ENCODE data around the gene AMH. TPM values are rescaled to one million over a fixed set of nuclear protein-coding genes. Genes with fewer than 3 reads are reported as not detected.

Gene AMH
- total RNA-seq, 4 donors from 2014 or later, result 0.59 to 5.4 (median 2.1) TPM; not detected in 1

GRCh38 chr19:2288338-2288817 lies 39.3 kb downstream of the AMH start:
- TF ChIP-seq, protein P1, sequence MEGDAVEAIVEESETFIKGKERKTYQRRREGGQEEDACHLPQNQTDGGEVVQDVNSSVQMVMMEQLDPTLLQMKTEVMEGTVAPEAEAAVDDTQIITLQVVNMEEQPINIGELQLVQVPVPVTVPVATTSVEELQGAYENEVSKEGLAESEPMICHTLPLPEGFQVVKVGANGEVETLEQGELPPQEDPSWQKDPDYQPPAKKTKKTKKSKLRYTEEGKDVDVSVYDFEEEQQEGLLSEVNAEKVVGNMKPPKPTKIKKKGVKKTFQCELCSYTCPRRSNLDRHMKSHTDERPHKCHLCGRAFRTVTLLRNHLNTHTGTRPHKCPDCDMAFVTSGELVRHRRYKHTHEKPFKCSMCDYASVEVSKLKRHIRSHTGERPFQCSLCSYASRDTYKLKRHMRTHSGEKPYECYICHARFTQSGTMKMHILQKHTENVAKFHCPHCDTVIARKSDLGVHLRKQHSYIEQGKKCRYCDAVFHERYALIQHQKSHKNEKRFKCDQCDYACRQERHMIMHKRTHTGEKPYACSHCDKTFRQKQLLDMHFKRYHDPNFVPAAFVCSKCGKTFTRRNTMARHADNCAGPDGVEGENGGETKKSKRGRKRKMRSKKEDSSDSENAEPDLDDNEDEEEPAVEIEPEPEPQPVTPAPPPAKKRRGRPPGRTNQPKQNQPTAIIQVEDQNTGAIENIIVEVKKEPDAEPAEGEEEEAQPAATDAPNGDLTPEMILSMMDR (IDR thresholded peaks at IDR 0.05), result no peak
- TF ChIP-seq POLR2A (IDR thresholded peaks at IDR 0.05) (no peak), EP300 (IDR thresholded peaks at IDR 0.05) (no peak)
- Histone ChIP-seq H3K27ac (no peak overlapping the region), H3K4me3 (no peak overlapping the region), H3K36me3 (no peaks in the 10 kb centered on the region), H3K9me3 (no peaks in the 10 kb centered on the region), H3K4me1 (peaks cover 0 to 28% (median 13%) of the 10 kb centered on the region in 4 donors), H3K27me3 (peaks cover 0 to 47% of the 10 kb centered on the region in 2 donors)
- no peak for DNase-seq (ENCODE audit: low spot score in 2 of 2)
- WGBS, 2 donors, result 80 to 84% methylated on average over 13 to 14 of the region's 17 CpGs

DNA sequence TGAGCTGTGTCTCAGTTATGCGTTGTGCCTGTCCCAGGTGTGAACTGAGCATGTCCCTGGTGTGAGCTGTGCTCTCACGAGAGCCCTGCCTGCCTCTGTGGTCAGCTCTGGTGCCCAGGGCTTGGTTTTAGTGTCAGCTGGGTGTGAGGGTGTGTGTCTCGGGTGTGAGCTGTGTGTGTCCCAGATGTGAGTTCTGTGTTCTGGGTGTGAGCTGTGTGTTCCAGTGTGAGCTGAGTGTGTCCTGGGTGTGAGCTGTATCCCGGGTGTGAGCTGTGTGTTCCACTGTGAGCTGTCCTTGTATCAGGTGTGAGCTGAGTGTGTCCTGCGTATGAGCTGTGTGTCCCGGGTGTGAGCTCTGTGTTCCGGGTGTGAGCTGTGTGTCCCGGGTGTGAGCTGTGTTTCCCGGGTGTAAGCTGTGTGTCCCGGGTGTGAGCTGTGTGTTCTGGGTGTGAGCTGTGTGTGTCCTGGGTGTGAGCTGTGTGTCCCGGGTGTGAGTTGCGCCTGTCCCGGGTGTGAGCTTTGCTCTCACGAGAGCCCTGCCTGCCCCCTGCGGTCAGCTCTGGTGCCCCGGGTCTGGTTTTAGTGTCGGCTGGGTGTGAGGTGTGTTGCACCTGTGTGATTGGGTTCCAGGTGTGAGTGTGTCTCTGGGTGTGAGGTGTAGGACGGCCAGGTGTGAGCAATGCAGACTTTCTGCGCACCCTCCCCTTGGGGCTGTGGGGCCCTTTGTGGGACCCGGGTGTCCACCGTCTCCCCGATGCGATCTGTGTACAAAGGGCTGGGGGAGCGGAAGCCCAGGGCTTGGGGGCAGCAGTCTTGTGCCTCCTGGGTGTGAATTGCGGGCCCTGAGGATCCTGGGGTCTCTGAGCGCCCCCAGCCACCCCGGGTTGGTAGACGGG lies 39.9 kb downstream of the AMH start:
- Histone ChIP-seq H3K27ac (peak overlapping the region in 3 of 4 donors; percentile 35 to 82 (median 64)), H3K9me3 (no peaks in the 10 kb centered on the region), H3K36me3 (no peaks in the 10 kb centered on the region), H3K4me1 (peaks cover 0 to 29% (median 13%) of the 10 kb centered on the region in 4 donors), H3K4me3 (peak overlapping the region in 3 of 4 donors; percentile 28 to 55 (median 52)), H3K27me3 (peaks cover 0 to 50% of the 10 kb centered on the region in 2 donors)
- TF ChIP-seq POLR2A (IDR thresholded peaks at IDR 0.05), result no peak
- TF ChIP-seq EP300 (IDR thresholded peaks at IDR 0.05), result no peak
- TF ChIP-seq, protein P1 (IDR thresholded peaks at IDR 0.05), result no peak
- 41 to 58% methylated on average over 14 to 28 of the region's 28 CpGs for WGBS, 2 donors
- DNase-seq (ENCODE audit: low spot score in 2 of 2), result no peak

DNA sequence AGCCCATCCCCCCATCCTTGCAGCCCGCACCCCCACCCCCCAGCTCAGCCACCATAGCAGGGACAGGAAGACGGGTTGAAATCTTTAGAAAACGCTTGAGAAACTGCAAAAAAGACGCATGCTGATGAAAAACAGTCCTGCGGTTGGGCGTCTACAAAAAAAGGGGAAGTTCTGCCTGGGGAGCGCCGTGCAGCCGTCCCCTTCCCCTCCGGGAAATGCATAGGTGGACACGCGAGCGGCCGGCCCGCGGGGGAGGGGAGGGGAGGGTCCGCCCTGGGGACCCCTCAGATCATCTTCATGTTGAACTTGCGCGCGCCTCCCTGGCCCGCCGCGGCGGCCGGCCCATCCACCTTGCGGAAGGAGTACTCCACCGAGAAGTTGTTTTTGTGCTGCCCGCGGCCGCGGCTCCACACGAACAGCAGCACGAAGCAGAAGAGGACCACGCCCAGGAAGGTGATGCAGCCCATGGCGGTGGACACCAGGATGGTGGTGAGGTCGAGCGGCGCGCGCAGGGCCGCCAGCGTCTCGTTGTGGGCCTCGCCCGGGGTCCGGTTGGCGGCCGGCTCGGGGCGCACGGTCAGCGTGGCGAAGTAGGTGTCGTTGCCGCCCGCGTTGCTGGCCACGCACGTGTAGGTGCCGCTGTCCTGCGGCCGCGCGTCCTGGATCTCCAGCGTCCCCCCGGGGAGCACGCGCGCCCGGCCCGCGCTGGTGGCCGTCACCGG lies 40.8 kb downstream of the AMH start:
- 1 to 3% methylated on average over 18 to 47 of the region's 74 CpGs for WGBS, 2 donors
- H3K36me3 ChIP-seq, result no peaks in the 10 kb centered on the region
- no peaks in the 10 kb centered on the region for H3K9me3 ChIP-seq
- H3K27ac ChIP-seq, result peak overlapping the region in 3 of 4 donors; percentile 35 to 82 (median 64)
- DNase-seq (ENCODE audit: low spot score in 2 of 2), result no peak
- TF ChIP-seq, protein P1 (IDR thresholded peaks at IDR 0.05), result no peak
- no peak for TF ChIP-seq EP300 (IDR thresholded peaks at IDR 0.05)
- no peak for TF ChIP-seq POLR2A (IDR thresholded peaks at IDR 0.05)
- H3K4me1 ChIP-seq, result peaks cover 0 to 37% (median 17%) of the 10 kb centered on the region in 4 donors
- peak overlapping the region; percentile 18 to 55 (median 40) for H3K4me3 ChIP-seq
- H3K27me3 ChIP-seq, result peaks cover 0 to 58% of the 10 kb centered on the region in 2 donors

DNA sequence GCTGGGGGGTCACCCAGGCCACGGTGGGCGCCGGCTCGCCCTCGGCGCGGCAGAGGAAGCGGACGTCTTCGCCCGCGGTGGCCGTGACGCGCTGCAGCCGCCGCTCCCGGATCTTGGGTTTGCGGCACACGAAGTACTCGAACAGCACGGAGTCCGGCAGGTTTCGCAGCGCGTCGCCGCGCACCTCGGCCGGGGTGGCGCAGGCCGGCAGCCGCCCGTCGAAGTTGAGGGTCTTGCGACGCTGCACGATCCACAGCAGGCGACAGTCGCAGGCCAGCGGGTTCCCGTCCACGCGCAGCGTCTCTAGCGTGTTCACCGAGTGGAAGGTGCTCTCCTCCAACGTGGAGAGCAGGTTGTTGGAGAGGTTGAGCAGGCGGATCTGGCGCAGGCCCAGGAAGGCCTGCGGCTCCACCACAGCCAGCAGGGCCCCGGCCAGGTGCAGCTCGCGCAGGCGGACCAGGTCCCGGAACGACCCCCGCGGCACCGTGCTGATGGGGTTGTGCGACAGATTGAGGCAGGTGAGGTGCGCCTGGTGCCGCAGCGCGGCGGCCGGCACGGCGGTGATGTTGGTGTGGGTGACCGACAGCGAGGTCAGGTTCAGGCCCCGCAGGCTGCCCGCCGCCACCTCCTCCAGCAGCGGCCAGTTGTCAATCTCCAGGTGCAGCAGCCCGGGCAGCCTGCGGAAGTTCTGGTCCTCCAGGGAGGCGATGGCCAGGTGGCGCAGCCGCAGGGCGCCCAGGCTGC lies 41.5 kb downstream of the AMH start:
- no peak for DNase-seq (ENCODE audit: low spot score in 2 of 2)
- H3K9me3 ChIP-seq, result no peaks in the 10 kb centered on the region
- H3K36me3 ChIP-seq, result no peaks in the 10 kb centered on the region
- no peak for TF ChIP-seq POLR2A (IDR thresholded peaks at IDR 0.05)
- peak overlapping the region in 2 of 4 donors; percentile 35 to 82 for H3K27ac ChIP-seq
- peaks cover 0 to 43% (median 17%) of the 10 kb centered on the region in 4 donors for H3K4me1 ChIP-seq
- 2 to 4% methylated on average over 13 to 48 of the region's 82 CpGs for WGBS, 2 donors
- peak overlapping the region; percentile 10 to 55 (median 35) for H3K4me3 ChIP-seq
- peaks cover 0 to 58% of the 10 kb centered on the region in 2 donors for H3K27me3 ChIP-seq

DNA sequence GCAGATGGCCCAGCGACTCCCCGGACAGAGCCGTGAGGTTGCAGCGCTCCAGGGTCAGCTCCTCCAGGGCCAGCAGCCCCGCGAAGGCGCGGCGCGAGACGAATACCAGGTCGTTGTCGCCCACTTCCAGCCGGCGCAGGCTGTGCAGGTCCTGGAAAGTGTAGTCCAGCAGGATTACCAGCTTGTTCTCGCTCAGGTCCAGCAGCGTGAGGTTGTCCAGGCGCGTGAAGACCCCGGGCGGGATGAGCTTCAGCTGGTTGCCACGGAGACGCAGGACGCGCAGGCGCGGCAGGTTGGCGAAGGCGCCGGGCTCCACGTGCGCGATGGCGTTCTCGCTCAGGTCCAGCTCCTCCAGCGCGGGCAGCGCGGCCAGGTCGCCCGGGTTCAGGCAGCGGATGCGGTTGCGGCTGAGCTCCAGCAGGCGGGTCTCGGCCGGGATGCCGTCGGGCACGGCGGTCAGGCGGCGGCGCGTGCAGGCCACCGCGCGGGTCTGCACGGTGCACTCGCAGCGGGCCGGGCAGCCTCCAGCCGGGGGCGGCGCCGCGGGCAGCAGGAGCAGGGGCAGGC lies 42.1 kb downstream of the AMH start:
- Histone ChIP-seq H3K27me3 (peaks cover 0 to 58% of the 10 kb centered on the region in 2 donors), H3K36me3 (no peaks in the 10 kb centered on the region), H3K27ac (peak overlapping the region in 1 of 4 donors; percentile 82), H3K4me3 (peak overlapping the region in 3 of 4 donors; percentile 10 to 55 (median 52)), H3K9me3 (no peaks in the 10 kb centered on the region), H3K4me1 (peaks cover 0 to 43% (median 17%) of the 10 kb centered on the region in 4 donors)
- DNase-seq (ENCODE audit: low spot score in 2 of 2), result no peak
- WGBS, 2 donors, result 4% methylated on average over 45 of the region's 67 CpGs; no CpG with 5 or more reads in 1 of the 2 donors
- TF ChIP-seq EP300 (IDR thresholded peaks at IDR 0.05) (no peak), POLR2A (IDR thresholded peaks at IDR 0.05) (no peak)
- TF ChIP-seq, protein P1 (IDR thresholded peaks at IDR 0.05), result no peak

Data from tibial nerve (tissue), 4 donors.